ENCODE data around the gene NMBR. TPM values are rescaled to one million over a fixed set of nuclear protein-coding genes. Genes with fewer than 3 reads are reported as not detected.

The NMBR gene
- total RNA-seq, 1 experiment from 2014 or later: 0.35 TPM

DNA sequence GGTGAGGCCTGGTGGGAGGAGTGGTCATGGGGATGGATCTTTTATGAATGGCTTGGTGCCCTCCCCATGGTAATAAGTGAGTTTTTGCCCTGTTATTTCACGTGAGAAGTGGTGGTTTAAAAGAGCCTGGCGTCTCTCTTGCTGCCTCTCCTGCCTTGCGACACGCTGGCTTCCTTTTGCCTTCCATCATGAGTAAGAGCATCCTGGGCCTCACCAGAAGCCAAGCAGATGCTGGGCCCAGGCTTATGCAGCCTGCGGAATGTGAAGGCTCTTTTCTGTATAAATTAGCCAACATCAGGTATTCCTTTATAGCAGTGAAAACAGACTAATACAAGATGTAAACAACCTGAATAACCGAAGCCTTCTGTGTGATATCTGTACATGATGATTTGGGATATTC lies 27.8 kb upstream of the NMBR start:
- ChIA-PET POLR2A (ENCODE audit: unreplicated experiment) (no interaction called here), CTCF (interaction anchor here (0.7 kb wide), 1 partner anchor 1278 kb away, joined by 4 read pairs; no protein-coding TSS in a partner anchor)
- Histone ChIP-seq H3K9me2 (ENCODE audit: insufficient read depth) (no peaks in the 10 kb centered on the region), H3K27ac (no peak overlapping the region), H3K79me2 (ENCODE audit: low read depth) (0 out of 2 replicates have a peak, but pooled peaks cover 2% of the 10 kb centered on the region), H3K4me2 (no peak overlapping the region), H3F3A (ENCODE audit: insufficient read depth, low read depth) (no peaks in the 10 kb centered on the region), H3K36me3 (ENCODE audit: low read depth) (peaks cover 42% of the 10 kb centered on the region), H2AFZ (no peak overlapping the region), H4K20me1 (ENCODE audit: insufficient read depth) (0 out of 2 replicates have a peak, but pooled peaks cover 4% of the 10 kb centered on the region), H3K27me3 (ENCODE audit: insufficient read depth, low read depth) (no peaks in the 10 kb centered on the region), H3K9me3 (ENCODE audit: insufficient read depth, low read depth) (no peaks in the 10 kb centered on the region), H3K4me1 (replicated peaks; ENCODE audit: insufficient read depth) (no peaks in the 10 kb centered on the region), H3K4me3 (no peak overlapping the region)
- BruUV-seq (replicated peaks): no TSS peak
- DNase-seq: no peak
- TF ChIP-seq EZH2 (IDR thresholded peaks at IDR 0.05; ENCODE audit: low read depth): no peak
- TF ChIP-seq, protein P1, sequence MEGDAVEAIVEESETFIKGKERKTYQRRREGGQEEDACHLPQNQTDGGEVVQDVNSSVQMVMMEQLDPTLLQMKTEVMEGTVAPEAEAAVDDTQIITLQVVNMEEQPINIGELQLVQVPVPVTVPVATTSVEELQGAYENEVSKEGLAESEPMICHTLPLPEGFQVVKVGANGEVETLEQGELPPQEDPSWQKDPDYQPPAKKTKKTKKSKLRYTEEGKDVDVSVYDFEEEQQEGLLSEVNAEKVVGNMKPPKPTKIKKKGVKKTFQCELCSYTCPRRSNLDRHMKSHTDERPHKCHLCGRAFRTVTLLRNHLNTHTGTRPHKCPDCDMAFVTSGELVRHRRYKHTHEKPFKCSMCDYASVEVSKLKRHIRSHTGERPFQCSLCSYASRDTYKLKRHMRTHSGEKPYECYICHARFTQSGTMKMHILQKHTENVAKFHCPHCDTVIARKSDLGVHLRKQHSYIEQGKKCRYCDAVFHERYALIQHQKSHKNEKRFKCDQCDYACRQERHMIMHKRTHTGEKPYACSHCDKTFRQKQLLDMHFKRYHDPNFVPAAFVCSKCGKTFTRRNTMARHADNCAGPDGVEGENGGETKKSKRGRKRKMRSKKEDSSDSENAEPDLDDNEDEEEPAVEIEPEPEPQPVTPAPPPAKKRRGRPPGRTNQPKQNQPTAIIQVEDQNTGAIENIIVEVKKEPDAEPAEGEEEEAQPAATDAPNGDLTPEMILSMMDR (conservative IDR thresholded peaks at IDR 0.05): no peak
- intact Hi-C loops (cut with micrococcal nuclease; ENCODE audit: unreplicated experiment): no loop called here

DNA sequence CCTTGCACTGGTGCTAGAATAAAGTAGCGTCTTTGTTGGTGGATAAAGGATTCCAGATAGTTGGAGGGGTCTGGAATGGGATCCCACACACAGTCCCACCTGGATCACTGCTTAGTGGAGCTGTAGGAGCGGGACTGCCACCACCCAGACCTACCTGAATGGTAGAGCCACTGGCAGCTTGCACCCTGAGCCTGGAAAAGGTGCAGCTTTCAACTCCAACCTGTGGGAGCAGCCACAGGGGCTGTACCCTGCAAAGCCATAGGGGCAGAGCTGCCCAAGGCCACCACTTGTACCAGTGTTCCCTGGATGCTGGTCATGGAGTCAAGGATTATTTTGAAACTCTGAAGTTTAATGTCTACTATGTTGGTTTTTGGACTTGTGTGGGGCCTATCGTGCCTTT lies 27.1 kb upstream of the NMBR start:
- intact Hi-C loops (cut with micrococcal nuclease; ENCODE audit: unreplicated experiment): no loop called here
- no TSS peak for BruUV-seq (replicated peaks)
- POLR2A ChIA-PET (ENCODE audit: unreplicated experiment): no interaction called here
- H3K9me3 ChIP-seq (ENCODE audit: insufficient read depth, low read depth): no peaks in the 10 kb centered on the region
- no peak overlapping the region for H3K4me3 ChIP-seq
- CTCF ChIA-PET: no interaction called here
- H3K9me2 ChIP-seq (ENCODE audit: insufficient read depth): no peaks in the 10 kb centered on the region
- 0 out of 2 replicates have a peak, but pooled peaks cover 2% of the 10 kb centered on the region for H3K79me2 ChIP-seq (ENCODE audit: low read depth)
- no peak overlapping the region for H3K27ac ChIP-seq
- 0 out of 2 replicates have a peak, but pooled peaks cover 4% of the 10 kb centered on the region for H4K20me1 ChIP-seq (ENCODE audit: insufficient read depth)
- H3K4me1 ChIP-seq (replicated peaks; ENCODE audit: insufficient read depth): no peaks in the 10 kb centered on the region
- TF ChIP-seq, protein P1 (conservative IDR thresholded peaks at IDR 0.05): no peak
- TF ChIP-seq EZH2 (IDR thresholded peaks at IDR 0.05; ENCODE audit: low read depth): no peak
- no peak overlapping the region for H3K4me2 ChIP-seq
- no peak for DNase-seq
- H2AFZ ChIP-seq: no peak overlapping the region
- H3K36me3 ChIP-seq (ENCODE audit: low read depth): peaks cover 40% of the 10 kb centered on the region
- H3K27me3 ChIP-seq (ENCODE audit: insufficient read depth, low read depth): no peaks in the 10 kb centered on the region
- H3F3A ChIP-seq (ENCODE audit: insufficient read depth, low read depth): no peaks in the 10 kb centered on the region

DNA sequence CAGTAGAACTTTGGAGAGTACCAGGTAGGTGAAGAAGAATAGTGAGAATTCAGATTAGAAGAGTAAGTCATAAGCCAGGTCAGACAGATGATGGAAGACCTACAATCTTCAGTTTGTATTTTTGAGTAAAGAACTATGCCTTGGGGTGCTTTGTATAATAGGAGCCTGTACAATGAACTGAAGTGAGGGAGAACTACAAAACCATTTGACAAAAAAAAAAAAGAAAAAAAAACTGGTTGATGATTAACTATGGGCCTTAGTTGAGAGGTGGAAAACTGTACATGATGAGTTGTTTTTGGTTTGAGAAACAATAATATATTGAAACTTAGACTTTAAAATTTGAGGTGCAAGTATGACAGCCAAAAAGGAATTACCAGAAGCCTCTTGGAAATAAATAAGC lies 25.8 kb upstream of the NMBR start:
- POLR2A ChIA-PET (ENCODE audit: unreplicated experiment): no interaction called here
- BruUV-seq (replicated peaks): no TSS peak

More for the DNA sequence above, 25.8 kb upstream of the NMBR start:
- H3K9me3 ChIP-seq (ENCODE audit: insufficient read depth, low read depth): no peaks in the 10 kb centered on the region
- no peak overlapping the region for H3K4me2 ChIP-seq
- DNase-seq: no peak
- no peaks in the 10 kb centered on the region for H3K27me3 ChIP-seq (ENCODE audit: insufficient read depth, low read depth)
- TF ChIP-seq EZH2 (IDR thresholded peaks at IDR 0.05; ENCODE audit: low read depth): no peak
- TF ChIP-seq, protein P1 (conservative IDR thresholded peaks at IDR 0.05): no peak
- intact Hi-C loops (cut with micrococcal nuclease; ENCODE audit: unreplicated experiment): no loop called here
- H3K9me2 ChIP-seq (ENCODE audit: insufficient read depth): no peaks in the 10 kb centered on the region
- H3F3A ChIP-seq (ENCODE audit: insufficient read depth, low read depth): no peaks in the 10 kb centered on the region; the same call in 1 of the 2 replicates
- H3K4me3 ChIP-seq: no peak overlapping the region
- H3K27ac ChIP-seq: no peak overlapping the region
- no peaks in the 10 kb centered on the region for H3K4me1 ChIP-seq (replicated peaks; ENCODE audit: insufficient read depth)
- no peak overlapping the region for H2AFZ ChIP-seq
- H3K36me3 ChIP-seq (ENCODE audit: low read depth): peaks cover 34% of the 10 kb centered on the region
- CTCF ChIA-PET: no interaction called here
- 0 out of 2 replicates have a peak, but pooled peaks cover 2% of the 10 kb centered on the region for H3K79me2 ChIP-seq (ENCODE audit: low read depth)
- H4K20me1 ChIP-seq (ENCODE audit: insufficient read depth): 0 out of 2 replicates have a peak, but pooled peaks cover 4% of the 10 kb centered on the region
